ENCODE data around the gene CACNA1C. TPM values are rescaled to one million over a fixed set of nuclear protein-coding genes. Genes with fewer than 3 reads are reported as not detected.

CACNA1C gene
- total RNA-seq, 4 donors from 2014 or later: 3.8 to 13.6 (median 5.7) TPM

- no peak for TF ChIP-seq CTCF (IDR thresholded peaks at IDR 0.05)
- DNase-seq (ENCODE audit: low spot score) (no peak), ATAC-seq (ENCODE audit: low FRiP score) (no peak)
These were observed 280.2 kb downstream of the CACNA1C start for GRCh38 chr12:2332947-2333346.

- ATAC-seq (ENCODE audit: low FRiP score): no peak
- TF ChIP-seq CTCF (IDR thresholded peaks at IDR 0.05): no peak
- DNase-seq (ENCODE audit: low spot score): no peak
These were observed 280.9 kb downstream of the CACNA1C start for GRCh38 chr12:2333491-2334195.

- no peak for DNase-seq (ENCODE audit: low spot score)
- ATAC-seq (ENCODE audit: low FRiP score): no peak
- TF ChIP-seq CTCF (IDR thresholded peaks at IDR 0.05): no peak
These were observed 281.5 kb downstream of the CACNA1C start for GRCh38 chr12:2334271-2334670.

GRCh38 chr12:2334689-2335088 lies 281.9 kb downstream of the CACNA1C start:
- DNase-seq (ENCODE audit: low spot score) (no peak), ATAC-seq (ENCODE audit: low FRiP score) (no peak)
- no peak for TF ChIP-seq CTCF (IDR thresholded peaks at IDR 0.05)

- ATAC-seq (ENCODE audit: low FRiP score): no peak
- no peak for TF ChIP-seq CTCF (IDR thresholded peaks at IDR 0.05)
- DNase-seq (ENCODE audit: low spot score): no peak
These were observed 282.3 kb downstream of the CACNA1C start for GRCh38 chr12:2335109-2335508.

GRCh38 chr12:2335513-2335912 lies 282.7 kb downstream of the CACNA1C start:
- TF ChIP-seq CTCF (IDR thresholded peaks at IDR 0.05): no peak
- DNase-seq (ENCODE audit: low spot score): no peak
- ATAC-seq (ENCODE audit: low FRiP score): no peak

- ATAC-seq (ENCODE audit: low FRiP score) (no peak), DNase-seq (ENCODE audit: low spot score) (no peak)
- TF ChIP-seq CTCF (IDR thresholded peaks at IDR 0.05): no peak
These were observed 283.1 kb downstream of the CACNA1C start for GRCh38 chr12:2335916-2336315.
